SU-DHL-6 (cell line): ENCODE results near the gene DCAF15.

Source experiments
- H2AFZ ChIP-seq: fragments of 200-600 bp; sonication (generic); 2 replicates; pipeline ENCODE4 v1.6.1; 2014; ENCODE audit warnings: low read depth, mild to moderate bottlenecking, moderate library complexity, mixed read lengths, antibody characterized with exemption, low read length; ENCODE audit not compliant: severe bottlenecking
- H3F3A ChIP-seq: fragments of 200-600 bp; shearing (Covaris generic); 2 replicates; pipeline ENCODE4 v1.6.0; 2016; ENCODE audit warnings: antibody characterized with exemption, mild to moderate bottlenecking; ENCODE audit not compliant: insufficient read depth
- H3K27ac ChIP-seq: fragments of 200-600 bp; sonication (generic); 2 replicates; pipeline ENCODE4 v1.5.1; 2016; ENCODE audit warnings: low read depth, mild to moderate bottlenecking, low read length, moderate library complexity, mixed read lengths
- H3K27me3 ChIP-seq: fragments of 200-600 bp; sonication (generic), shearing (Covaris generic); 2 replicates; pipeline ENCODE4 v1.6.0; 2014; ENCODE audit warnings: mild to moderate bottlenecking, low read length
- H3K36me3 ChIP-seq: fragments of 200-600 bp; sonication (generic); 2 replicates; pipeline ENCODE4 v1.6.1; 2014; ENCODE audit warnings: mild to moderate bottlenecking, low read length, mixed read lengths
- H3K4me2 ChIP-seq: fragments of 300-600, 200-600 bp; shearing (Covaris generic), sonication (generic); 2 replicates; pipeline ENCODE4 v1.6.0; 2014; ENCODE audit warnings: low read length, low read depth, mild to moderate bottlenecking; ENCODE audit not compliant: poor library complexity, severe bottlenecking
- H3K4me3 ChIP-seq: fragments of 200-600 bp; sonication (generic); 2 replicates; pipeline ENCODE4 v1.5.1; 2014; ENCODE audit warnings: antibody characterized with exemption, low read length, mild to moderate bottlenecking, mixed read lengths; ENCODE audit not compliant: insufficient read depth, poor library complexity, severe bottlenecking
- H3K79me2 ChIP-seq: fragments of 200-600 bp; sonication (generic); 2 replicates; pipeline ENCODE4 v1.6.1; 2014; ENCODE audit warnings: mild to moderate bottlenecking, low read length, moderate library complexity; ENCODE audit not compliant: insufficient read depth
- H3K9ac ChIP-seq: fragments of 200-600 bp; sonication (generic); 2 replicates; pipeline ENCODE4 v1.7.0; 2014; ENCODE audit warnings: mild to moderate bottlenecking, low read length
- H3K9me2 ChIP-seq: fragments of 200-600 bp; sonication (generic); replicated peaks from 2 replicates; pipeline ENCODE4 v1.6.1; 2014; ENCODE audit warnings: low read length; ENCODE audit not compliant: insufficient read depth
- H3K9me3 ChIP-seq: fragments of 200-600 bp; sonication (generic); 2 replicates; pipeline ENCODE4 v1.6.1; 2014; ENCODE audit warnings: low read length, mixed read lengths; ENCODE audit not compliant: insufficient read depth
- H4K20me1 ChIP-seq: fragments of 200-600 bp; sonication (generic); 2 replicates; pipeline ENCODE4 v1.6.1; 2014; ENCODE audit warnings: low read depth, mild to moderate bottlenecking, antibody characterized with exemption, low read length, moderate library complexity, mixed read lengths
- EZH2phosphoT487 ChIP-seq: fragments of 200-600 bp; sonication (generic), shearing (Covaris generic); conservative IDR thresholded peaks from 2 replicates; pipeline ENCODE4 v1.6.1; 2018; ENCODE audit warnings: mild to moderate bottlenecking, antibody characterized with exemption, low read length, moderate library complexity, mixed read lengths
- TF ChIP-seq, protein P1 (sequence below): fragments of 200-600 bp; sonication (generic); IDR thresholded peaks from one replicate; pipeline ENCODE4 v1.5.1; 2017; ENCODE audit warnings: antibody characterized with exemption, mild to moderate bottlenecking, low read length, moderate library complexity; ENCODE audit not compliant: insufficient read depth, poor library complexity, severe bottlenecking

DCAF15 gene

DNA sequence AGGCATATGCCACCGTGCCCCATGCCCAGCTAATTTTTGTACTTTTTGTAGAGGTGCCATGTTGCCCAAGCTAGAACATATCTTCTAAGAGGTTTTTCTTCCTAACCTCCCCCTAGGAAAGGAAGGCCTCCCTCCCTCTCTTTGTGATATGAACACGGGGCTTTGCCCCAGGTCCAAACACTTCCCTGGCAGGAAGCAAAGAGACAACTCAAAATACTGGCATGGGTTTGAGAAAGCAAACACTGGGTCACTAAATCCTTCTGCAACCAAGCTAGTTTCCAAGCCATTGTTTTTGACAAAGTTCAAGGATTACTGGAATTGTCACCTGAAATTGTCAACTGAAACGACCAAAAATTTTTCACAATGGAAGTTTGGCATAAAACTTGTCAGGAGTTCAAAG is 37.5 kb upstream of the DCAF15 start:
- H3K4me3 ChIP-seq, result no peak overlapping the region
- H3K9me2 ChIP-seq, result no peaks in the 10 kb centered on the region
- H4K20me1 ChIP-seq, result no peaks in the 10 kb centered on the region
- H3K9ac ChIP-seq, result no peak overlapping the region
- H3K79me2 ChIP-seq, result no peaks in the 10 kb centered on the region
- no peaks in the 10 kb centered on the region for H3K9me3 ChIP-seq
- no peak overlapping the region for H2AFZ ChIP-seq
- no peak for TF ChIP-seq EZH2phosphoT487
- TF ChIP-seq, protein P1, sequence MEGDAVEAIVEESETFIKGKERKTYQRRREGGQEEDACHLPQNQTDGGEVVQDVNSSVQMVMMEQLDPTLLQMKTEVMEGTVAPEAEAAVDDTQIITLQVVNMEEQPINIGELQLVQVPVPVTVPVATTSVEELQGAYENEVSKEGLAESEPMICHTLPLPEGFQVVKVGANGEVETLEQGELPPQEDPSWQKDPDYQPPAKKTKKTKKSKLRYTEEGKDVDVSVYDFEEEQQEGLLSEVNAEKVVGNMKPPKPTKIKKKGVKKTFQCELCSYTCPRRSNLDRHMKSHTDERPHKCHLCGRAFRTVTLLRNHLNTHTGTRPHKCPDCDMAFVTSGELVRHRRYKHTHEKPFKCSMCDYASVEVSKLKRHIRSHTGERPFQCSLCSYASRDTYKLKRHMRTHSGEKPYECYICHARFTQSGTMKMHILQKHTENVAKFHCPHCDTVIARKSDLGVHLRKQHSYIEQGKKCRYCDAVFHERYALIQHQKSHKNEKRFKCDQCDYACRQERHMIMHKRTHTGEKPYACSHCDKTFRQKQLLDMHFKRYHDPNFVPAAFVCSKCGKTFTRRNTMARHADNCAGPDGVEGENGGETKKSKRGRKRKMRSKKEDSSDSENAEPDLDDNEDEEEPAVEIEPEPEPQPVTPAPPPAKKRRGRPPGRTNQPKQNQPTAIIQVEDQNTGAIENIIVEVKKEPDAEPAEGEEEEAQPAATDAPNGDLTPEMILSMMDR, result no peak
- H3K27ac ChIP-seq, result no peak overlapping the region
- H3K4me2 ChIP-seq, result no peak overlapping the region
- no peaks in the 10 kb centered on the region for H3K27me3 ChIP-seq
- no peaks in the 10 kb centered on the region for H3F3A ChIP-seq
- H3K36me3 ChIP-seq, result no peaks in the 10 kb centered on the region; the same call in 1 of the 2 replicates

DNA sequence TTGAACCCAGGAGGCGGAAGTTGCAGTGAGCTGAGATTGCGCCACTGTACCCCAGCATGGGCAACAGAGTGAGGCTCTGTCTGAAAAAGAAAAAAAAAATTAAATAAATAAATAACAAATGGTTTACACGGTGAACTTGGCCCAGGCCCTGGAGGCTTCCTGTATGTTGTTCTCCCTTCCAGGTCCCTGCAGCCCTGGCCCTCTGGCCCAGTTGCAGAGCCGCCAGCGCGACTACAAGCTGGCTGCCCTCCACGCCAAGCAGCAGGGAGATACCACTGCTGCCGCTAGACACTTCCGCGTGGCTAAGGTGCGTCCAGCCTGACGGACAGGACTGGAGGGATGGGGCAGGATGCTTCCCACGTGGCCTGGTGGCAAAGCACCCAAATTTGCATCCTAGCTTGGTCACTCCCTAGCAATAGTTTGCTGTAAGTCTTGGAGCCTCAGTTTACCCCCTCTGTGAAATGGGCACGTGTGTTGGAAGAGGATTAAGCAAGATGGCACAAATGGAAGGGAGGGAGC is 34.4 kb upstream of the DCAF15 start:
- H4K20me1 ChIP-seq, result no peaks in the 10 kb centered on the region
- H3K9ac ChIP-seq, result no peak overlapping the region
- peaks cover 11% of the 10 kb centered on the region for H3K36me3 ChIP-seq
- no peaks in the 10 kb centered on the region for H3K79me2 ChIP-seq
- H3K4me3 ChIP-seq, result no peak overlapping the region
- H3K9me2 ChIP-seq, result no peaks in the 10 kb centered on the region
- H3K4me2 ChIP-seq, result no peak overlapping the region
- TF ChIP-seq, protein P1, result no peak
- no peak for TF ChIP-seq EZH2phosphoT487
- H3K27ac ChIP-seq, result no peak overlapping the region
- H2AFZ ChIP-seq, result no peak overlapping the region
- no peaks in the 10 kb centered on the region for H3F3A ChIP-seq
- H3K9me3 ChIP-seq, result no peaks in the 10 kb centered on the region
- no peaks in the 10 kb centered on the region for H3K27me3 ChIP-seq

DNA sequence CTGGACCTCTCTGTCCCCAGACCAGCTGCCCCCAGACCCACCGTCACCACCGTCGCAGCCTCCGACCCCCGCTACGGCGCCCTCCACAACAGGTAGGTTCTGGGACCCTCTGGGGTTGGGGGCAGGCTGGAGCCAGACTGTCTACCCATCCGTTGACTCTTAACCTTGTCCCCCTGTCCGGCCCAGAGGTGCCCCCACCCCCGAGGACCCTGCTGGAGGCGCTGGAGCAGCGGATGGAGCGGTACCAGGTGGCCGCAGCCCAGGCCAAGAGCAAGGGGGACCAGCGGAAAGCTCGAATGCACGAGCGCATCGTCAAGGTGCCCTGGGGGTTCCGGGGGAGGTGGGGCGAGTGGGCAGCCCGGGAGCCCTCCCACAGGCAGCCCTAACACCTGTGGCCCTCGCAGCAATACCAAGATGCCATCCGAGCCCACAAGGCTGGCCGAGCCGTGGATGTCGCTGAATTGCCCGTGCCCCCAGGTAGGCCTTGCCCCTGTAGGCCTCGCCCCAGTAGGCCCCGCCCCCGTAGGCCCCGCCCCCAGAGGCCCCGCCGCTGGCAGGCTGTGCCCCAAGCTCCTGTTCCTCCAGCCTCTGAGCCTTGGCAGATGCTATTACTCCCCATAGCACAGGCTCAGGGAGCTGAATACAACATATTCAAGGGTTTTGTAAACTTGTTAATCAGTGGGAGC is 33.4 kb upstream of the DCAF15 start:
- H3K27ac ChIP-seq, result no peak overlapping the region
- no peaks in the 10 kb centered on the region for H3K79me2 ChIP-seq
- H2AFZ ChIP-seq, result no peak overlapping the region
- TF ChIP-seq EZH2phosphoT487, result no peak
- no peaks in the 10 kb centered on the region for H3K27me3 ChIP-seq
- peaks cover 11% of the 10 kb centered on the region for H3K36me3 ChIP-seq
- H3F3A ChIP-seq, result no peaks in the 10 kb centered on the region
- no peak overlapping the region for H3K4me2 ChIP-seq
- H3K9me3 ChIP-seq, result no peaks in the 10 kb centered on the region
- no peak overlapping the region for H3K9ac ChIP-seq
- no peaks in the 10 kb centered on the region for H4K20me1 ChIP-seq
- H3K9me2 ChIP-seq, result no peaks in the 10 kb centered on the region
- no peak overlapping the region for H3K4me3 ChIP-seq

DNA sequence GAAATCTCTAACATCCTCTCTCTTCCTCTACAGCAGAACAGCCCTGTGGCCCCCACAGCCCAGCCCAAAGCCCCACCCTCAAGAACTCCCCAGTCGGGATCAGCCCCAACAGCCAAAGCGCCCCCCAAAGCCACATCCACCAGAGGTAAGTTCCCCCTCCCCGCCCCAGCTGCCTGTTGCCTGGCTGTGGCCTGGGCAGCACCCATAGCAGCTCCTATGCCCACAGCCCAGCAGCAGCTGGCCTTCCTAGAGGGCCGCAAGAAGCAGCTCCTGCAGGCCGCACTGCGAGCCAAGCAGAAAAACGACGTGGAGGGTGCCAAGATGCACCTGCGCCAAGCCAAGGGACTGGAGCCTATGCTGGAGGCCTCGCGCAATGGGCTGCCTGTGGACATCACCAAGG is 31.8 kb upstream of the DCAF15 start:
- no peak overlapping the region for H3K27ac ChIP-seq
- H3K9ac ChIP-seq, result no peak overlapping the region
- no peak overlapping the region for H3K4me3 ChIP-seq
- H2AFZ ChIP-seq, result no peak overlapping the region
- no peaks in the 10 kb centered on the region for H4K20me1 ChIP-seq
- H3K4me2 ChIP-seq, result no peak overlapping the region
- H3K27me3 ChIP-seq, result no peaks in the 10 kb centered on the region
- no peaks in the 10 kb centered on the region for H3F3A ChIP-seq
- no peaks in the 10 kb centered on the region for H3K79me2 ChIP-seq
- TF ChIP-seq, protein P1, result no peak
- TF ChIP-seq EZH2phosphoT487, result no peak
- H3K9me3 ChIP-seq, result no peaks in the 10 kb centered on the region
- no peaks in the 10 kb centered on the region for H3K9me2 ChIP-seq
- peaks cover 11% of the 10 kb centered on the region for H3K36me3 ChIP-seq
